ENCODE results near the gene DGUOK.
A peak's percentile ranks its signal among the peaks of the same experiment; 100 is the strongest.
"Not testable (repeated sequence)": the region's sequence is repeated elsewhere in the genome, so short reads cannot be mapped to it uniquely, and the experiment has no call there.

Gene DGUOK

DNA sequence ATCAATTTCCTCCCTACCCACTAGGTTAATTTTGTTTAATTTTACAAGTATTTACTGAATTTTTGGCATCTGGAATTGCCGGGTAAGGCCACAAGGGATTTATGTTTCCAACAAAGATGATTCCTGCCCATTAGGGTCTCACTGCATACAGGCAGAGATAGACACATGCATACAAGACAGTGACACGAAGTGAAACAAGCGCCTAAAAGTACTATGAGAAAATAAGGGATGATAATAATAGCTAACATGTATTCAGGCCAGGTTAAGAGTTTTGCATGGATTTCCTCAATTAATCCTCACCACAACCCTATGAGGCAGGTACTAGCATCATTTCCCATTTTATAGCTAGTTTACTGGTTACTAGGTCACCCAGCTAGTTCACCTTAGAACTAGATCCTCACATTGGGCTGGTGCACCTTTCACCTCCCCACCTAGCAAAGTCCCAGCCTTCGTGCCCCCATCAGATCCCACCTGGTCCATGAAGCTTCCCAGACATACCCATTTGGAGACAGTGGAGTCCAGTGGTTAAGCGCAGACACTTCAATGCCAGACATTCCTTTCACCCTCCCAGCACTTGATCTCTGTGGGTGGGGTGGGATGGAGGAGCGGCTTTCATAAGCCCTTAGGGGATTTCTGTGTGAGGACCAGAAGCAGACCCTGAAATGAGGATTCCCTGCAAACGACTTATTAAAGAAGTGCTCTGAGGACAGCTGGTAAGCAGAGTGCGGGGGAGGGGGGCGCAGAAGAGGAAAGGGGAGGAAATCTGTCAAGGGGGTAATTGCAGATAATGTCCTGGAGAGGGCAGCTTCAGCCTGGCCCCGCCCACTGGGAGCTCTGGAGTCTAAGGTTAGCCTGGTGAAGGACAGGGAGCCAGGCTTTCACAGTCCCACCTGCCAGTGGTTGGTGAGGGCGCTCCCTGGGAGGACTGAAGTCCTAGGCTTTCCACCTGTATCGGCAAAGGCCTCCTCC is 5.8 kb upstream of the DGUOK start:
- DNase-seq (ENCODE audit: low read depth in 2 of 3, low spot score in 2 of 3): no peak

DNA sequence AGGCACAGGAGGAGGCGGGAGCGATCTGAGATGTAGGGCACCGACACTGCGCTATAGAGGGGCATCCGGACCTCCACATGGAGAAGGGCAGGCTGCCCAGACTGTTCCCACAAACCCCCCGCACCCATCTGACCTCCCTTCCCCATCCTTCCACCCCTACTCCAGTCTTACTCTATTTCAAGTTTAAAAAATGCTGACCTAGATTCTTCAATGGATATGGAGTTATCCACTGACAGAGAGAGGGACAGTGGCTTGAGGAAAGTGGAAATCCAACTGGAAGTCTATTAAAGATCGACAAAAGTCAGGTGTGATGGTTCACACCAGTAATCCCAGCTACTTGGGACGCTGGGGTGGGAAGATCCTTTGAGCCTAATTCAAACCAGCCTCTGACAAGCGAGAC is 5.1 kb upstream of the DGUOK start:
- DNase-seq (ENCODE audit: low read depth in 2 of 3, low spot score in 2 of 3): no peak

DNA sequence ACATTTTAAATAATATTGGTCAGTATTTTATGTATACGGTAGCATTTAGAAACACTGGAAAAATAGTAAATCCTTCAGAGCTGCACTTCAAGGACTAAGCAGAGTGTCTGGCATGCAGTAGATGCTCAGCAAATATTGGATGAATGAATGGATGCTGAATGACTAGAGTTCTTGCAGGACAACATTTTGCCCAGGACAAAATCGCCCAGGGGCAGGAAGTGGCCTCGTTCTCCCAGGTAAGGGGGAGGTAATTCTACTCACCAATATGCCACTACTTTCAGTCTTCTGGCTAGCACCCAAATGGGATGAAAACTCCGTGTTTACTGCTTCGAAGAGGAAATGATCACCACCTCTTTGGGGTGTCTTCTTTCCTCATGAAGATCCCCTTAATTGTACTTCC is 4.0 kb upstream of the DGUOK start:
- DNase-seq (ENCODE audit: low read depth in 2 of 3, low spot score in 2 of 3): no peak

DNA sequence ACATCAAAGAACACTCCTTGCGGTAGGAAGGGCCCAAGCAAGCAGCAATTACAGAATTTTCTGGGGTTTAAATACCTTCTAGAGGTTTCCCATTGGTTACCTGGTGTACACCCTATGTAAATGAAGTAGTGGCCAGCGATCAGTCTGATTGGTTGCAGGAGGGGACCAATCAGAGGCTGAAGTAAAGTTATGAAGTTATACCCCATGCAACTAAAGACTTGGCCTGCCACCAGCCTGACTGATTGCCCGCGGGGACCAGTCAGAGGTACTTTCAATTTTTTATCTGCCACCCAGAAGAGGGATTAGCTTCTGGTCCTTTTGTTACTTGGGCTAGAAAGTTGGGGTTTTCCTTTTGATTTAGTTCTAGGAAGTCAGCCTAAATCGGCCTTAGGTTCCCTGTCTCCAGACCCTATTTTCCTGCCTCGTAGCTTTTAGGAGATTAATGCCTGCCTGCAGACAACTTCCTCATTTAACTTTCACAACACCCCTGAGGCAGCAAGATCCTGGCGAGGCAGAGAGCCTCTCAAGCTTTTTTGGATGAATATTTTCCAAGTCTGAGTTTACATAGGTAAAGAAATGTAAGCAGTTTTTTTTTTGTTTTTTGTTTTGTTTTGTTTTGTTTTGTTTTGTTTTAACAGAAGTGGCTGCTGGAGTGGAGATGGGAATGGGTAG is 1.5 kb upstream of the DGUOK start:
- no peak for DNase-seq (ENCODE audit: low read depth in 2 of 3, low spot score in 2 of 3)

DNA sequence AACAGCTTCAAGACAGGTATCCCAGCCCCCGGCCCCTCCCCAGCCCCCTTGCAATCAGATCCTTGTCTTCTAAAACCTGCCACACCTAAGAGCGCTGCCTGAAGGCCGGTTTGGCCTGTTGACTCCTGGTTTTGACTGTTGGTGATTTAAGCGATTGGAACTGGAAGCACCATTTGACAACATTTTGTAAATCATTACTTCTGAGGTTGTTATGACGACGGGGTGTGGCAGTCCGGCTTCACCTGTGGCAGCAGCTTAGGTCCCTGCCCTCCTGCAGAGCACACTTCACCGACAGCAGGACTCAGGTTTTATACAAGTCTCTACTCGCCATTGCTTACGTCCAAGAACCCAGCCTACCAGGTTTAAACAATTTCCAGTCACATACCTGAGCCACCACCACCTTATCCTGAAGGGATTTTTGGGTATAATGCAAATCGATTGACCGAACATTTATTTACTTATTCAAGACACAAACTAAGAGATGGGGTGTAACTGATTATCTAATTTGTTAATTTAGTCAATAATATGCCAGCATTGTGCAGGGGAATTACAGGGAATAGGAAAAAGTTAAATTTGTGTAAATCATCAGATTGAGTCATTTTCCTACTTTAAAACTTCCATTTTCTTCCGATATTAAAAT is 707 bp upstream of the DGUOK start:
- DNase-seq (ENCODE audit: low read depth in 2 of 3, low spot score in 2 of 3): no peak

DNA sequence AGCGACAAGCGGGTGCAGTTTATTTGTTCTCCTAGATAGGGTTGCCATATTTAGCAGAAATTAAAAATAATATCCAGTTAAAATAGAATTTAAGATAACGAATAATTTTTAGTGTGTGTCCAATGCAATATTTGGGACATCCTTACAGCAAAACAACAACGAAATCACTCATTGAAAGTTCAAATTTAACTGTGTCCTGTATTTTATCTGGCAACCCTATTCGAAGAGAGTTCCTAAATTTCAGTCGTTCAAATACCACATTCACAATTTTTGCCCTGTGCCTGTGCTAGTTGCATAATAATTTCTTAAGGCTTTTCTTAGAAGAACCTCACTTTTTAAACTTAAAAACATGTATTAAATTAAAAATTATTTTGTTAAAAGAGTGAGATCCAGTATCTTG is 664 bp downstream of the DGUOK start:
- no peak for DNase-seq (ENCODE audit: low read depth in 2 of 3, low spot score in 2 of 3)

DNA sequence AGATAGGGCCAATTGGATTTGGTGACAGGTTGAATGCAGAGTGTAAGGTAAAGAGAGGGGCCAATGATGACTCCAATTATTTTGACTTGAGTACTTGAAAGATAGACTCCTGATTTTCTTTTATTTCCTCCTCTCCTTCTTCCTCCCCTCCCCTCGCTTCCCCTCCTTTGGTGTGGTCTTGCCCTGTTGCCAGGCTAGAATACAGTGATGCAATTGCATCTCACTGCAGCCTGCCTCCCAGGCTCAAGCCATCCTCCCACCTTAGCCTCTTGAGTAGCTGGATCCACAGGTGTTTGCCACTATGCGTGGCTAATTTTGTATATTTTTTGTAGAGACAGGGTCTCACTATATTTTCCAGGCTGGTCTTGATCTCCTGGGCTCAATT is 2.3 kb downstream of the DGUOK start:
- no peak for DNase-seq (ENCODE audit: low read depth in 2 of 3, low spot score in 2 of 3)

DNA sequence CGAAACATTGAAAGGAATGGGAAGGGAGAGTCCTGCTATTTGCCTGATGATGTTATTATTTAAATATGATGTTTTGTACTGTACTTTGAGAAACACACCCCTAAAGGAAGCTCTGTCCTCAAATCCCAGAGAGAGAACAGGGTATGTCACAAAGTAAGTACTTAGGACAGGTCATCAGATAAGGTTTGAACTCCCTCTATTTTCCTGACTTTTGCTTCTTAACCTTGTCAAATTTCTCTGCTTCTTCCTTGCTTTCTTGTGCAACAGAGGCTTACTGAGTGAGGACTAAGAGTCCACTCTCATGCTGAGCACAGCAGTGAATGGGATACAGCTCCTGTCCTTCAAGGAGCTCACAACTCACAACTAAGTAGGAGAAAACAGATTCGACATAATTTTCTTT is 3.7 kb downstream of the DGUOK start:
- DNase-seq (ENCODE audit: low read depth in 2 of 3, low spot score in 2 of 3): no peak

DNA sequence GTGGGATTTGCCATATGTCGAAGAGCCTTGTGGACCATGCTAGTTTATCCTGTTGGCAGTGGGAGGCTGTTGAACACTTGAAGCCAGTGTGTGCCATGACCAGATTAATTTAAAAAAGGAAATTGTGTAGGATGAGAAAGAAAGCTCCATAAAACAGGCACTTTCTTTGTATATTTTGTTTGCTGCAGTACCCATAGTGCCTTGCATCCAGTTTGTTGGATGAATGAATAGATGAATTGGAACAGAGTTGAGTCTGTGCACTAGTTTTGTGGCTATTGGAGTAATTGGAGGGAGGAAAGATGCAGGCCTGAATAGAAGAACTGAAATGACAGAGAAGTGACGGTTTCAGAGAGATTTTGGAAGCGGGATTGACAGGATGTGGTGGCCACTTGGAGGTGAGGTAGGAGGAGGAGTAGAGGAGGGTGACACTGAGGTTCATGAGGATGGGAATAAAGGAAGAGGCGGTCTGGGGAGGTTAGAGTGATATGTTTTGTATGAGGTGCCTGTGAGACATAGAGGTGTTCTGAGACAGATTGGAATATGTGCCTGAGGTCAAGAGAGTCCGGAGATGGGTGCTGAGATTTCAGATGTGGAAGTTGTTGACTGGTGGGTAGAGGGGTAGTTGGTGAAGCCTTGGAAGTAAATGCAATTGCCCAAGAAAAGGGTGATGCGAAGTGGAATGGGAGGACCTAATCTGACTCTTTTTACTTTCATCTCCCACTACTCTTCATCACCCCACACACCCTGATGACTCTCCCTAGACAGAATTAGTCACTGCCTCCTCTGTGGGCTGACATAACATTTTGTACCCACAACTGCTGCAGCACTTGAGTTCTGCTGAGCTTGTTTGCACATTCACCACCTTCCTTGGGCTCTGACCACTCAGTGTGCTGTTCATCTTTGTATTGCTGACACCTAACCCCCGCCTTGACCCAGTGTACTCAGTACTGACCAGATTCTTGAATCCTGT is 5.1 kb downstream of the DGUOK start:
- no peak for DNase-seq (ENCODE audit: low read depth in 2 of 3, low spot score in 2 of 3)

DNA sequence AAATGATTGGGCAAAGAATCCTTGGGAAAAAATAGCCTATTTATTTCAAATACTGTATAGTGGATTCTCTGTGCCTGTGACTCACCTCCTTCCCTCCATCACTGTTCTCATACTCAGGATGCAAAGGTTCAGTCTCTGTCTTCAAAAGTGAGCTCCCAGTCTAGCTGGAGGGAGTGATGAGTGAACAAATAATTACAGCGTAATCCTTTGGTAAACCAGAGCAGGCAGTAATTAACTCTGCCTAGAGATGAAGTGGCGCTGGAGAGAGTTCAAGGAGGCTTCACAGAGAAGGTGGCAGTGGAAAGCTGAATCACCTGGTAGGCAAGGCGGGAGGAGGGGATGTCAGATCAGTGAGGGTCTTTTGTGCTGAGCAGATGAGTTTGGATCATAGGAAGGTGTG is 6.5 kb downstream of the DGUOK start:
- no peak for DNase-seq (ENCODE audit: low read depth in 2 of 3, low spot score in 2 of 3)

DNA sequence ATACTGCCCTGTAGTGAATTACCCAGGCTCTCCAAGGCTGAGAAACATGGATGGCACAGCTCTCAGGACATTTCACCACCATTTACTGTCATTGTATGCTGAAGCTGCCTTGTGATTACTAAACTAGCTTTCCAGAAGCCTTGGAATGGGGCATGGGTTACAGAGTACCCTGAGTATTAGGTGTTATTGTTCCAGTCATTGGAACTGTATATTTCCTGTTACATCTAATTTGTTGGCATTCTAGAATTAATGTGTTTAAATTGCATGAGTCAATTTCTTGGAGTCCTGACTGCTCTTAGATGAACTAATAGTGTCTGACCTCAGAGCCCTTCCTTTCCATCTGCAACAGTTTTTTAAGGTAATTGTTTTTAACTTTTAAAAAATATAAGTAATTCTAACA is 9.0 kb downstream of the DGUOK start:
- no peak for DNase-seq (ENCODE audit: low read depth in 2 of 3, low spot score in 2 of 3)

DNA sequence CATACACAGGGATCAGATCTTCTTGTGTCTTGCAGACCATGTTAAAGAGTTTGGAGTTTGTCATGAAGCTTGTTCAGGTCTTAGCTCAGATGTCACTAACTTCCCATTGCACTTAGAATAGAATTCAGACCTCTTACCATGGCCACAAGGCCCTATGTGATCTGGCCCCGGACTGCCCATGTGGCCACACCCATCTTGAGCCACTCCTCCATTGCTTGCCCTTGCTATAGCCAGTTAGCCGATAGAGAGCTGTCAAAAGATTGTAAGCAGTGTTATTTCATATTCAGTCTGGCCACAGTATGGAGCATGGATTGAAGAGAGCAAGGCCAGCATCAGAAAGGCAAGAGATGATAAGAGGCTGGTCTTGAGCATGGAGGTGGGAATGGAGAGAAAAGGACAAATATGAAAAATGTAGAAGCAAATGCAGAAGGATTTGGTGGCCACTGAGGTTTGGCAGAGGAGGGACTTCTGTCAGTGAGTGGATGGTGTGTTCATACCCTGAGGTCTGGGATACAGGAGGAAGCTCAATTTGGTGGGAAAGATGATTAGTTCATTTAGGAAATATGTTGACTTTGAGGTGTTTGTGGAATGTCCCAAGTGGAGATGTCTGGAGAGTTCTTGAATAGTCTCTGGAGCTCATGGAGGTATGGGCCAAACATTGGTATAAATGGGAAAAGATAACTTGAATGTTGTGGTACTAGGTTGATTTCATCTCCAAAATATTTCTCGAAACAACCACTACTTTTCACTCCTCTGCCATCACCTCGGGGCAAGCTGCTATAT is 10.6 kb downstream of the DGUOK start:
- DNase-seq (ENCODE audit: low read depth in 2 of 3, low spot score in 2 of 3): no peak

DNA sequence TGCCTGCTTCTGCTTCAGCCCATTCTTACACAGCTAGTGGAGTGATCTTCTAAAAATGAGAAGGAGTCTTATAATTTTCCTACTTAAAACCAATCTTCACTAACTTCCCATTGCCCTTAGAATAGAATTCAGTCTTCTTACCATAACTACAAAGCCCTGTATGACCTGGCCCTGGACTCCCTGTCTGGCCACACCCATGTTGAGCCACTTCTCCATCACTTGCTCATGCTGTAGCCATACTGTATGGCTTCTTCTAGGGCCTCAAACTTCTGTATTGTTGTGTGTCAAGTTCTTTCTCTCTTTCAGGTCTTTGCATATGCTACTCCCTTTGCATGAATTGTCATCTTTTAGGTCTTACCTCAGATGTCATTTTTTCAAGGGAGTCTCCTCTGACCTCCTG is 11.2 kb downstream of the DGUOK start:
- no peak for DNase-seq (ENCODE audit: low read depth in 2 of 3, low spot score in 2 of 3)

DNA sequence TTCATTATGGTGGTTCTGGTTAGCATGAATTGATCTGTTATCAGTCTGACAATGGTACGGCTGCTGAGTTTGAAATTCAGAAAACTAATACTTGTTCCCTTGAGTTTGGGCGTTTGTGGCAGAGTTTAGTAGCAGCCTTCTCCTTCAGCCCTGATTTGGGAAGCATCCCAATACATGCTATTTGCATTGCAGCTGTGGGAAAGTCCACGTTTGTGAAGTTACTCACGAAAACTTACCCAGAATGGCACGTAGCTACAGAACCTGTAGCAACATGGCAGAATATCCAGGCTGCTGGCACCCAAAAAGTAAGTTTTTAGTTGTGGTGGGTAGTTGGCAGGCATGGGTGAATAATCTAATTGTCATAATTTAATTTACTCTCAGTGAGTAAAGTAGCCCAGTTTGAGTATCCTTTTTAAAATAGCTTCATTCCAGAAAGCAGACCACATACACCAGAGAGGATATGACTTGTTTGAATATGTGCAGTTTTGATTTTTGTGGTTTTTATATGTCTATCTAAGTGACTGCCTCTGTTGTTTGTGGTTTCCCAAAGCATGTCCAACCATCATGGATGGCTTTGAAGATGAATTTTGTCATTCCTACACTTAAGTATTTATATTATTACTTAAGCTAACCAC is 12.2 kb downstream of the DGUOK start:
- DNase-seq (ENCODE audit: low read depth in 2 of 3, low spot score in 2 of 3): no peak

DNA sequence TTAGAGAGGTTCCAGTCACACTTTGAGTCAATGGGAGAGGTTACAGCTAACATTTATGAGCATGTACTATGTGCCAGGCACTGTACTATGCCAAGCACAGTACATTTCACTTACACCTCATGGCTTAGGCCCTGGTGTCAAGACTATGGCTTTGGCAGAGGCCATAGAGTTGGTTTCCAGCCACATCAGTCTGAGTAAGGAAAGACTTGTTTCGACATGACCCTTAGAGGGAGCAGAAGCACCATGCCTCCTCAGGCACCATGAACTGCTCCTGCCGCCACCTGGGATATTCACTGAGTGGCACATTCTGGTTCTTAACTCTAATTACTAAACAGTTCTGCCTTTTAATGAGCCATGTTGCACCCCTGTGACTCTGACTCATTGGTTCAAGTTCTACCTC is 12.7 kb downstream of the DGUOK start:
- no peak for DNase-seq (ENCODE audit: low read depth in 2 of 3, low spot score in 2 of 3)

DNA sequence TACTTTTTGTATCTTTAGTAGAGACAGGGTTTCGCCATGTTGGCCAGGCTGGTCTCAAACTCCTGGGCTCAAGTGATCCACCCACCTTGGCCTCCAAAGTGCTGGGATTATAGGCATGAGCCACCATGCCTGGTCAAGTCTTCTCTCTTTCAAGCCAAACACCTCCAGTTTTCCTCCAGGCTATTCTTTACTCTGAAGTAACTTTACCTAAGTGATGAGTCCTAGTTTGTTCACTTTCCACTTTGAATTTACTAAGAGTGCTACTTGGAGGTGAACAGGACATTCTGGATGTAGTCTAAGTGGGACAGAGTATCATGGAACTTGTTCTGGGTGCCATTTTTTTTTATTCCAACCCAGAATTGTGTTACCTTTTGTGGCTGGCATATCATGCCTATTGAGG is 13.4 kb downstream of the DGUOK start:
- DNase-seq (ENCODE audit: low read depth in 2 of 3, low spot score in 2 of 3): not testable (repeated sequence)

DNA sequence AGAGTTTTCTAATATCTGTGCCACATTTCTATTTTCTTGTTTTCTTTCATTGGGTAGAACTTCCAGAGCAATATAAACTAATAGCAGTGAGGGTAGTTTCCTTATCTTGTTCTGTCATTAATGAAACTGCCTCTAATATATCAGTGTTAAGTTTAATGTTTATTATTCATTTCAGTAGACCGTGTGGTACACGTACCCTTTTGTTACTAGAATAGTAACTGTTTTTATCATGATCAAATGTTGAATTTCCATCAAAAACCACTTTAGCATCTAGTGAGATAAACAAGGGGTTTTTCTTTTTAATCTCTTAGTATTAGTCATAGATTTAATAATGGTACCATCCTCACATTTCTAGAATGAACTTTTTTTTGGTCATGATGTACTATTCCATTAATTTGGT is 16.0 kb downstream of the DGUOK start:
- DNase-seq (ENCODE audit: low read depth in 2 of 3, low spot score in 2 of 3): no peak

DNA sequence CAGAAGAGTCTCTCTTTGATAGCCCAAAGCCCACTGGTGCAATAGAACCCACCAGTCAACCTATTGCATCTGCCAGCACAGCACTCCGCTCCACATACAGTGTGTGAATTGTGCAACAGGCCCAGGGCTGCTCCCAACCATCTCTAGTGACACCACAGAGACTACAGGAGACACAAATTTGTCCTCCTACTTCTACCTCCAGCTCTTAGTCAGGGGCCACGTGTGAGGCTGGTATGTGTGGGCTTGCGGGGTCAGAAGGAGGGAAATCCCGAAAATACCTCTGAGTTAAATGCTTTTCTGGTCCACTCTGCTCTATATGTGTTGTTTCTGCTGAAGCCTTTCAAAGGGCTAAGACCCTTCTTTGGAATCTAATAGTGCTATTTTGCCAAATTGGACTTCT is 18.0 kb downstream of the DGUOK start:
- peak in 1 of 3 experiments; percentile 24 for DNase-seq (ENCODE audit: low read depth in 2 of 3, low spot score in 2 of 3)

DNA sequence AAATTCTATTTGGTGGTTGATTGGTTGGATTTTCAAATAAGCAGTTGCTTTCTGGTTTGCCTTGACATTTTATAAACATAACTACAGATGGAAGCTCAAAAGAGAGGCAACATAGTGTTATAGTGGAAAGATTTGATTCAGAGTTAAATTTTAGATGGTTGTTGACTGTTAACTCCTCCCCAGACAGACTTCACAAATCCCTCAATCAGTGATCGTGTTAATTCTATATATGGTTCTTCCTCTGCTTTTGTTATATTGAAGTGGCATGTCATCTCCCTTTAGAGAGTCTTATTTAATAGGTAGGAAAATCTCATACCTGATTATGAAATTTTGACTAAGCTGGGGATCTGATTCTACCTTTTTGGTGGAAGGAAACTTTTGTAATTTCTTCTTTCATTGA is 19.5 kb downstream of the DGUOK start:
- no peak for DNase-seq (ENCODE audit: low read depth in 2 of 3, low spot score in 2 of 3)

DNA sequence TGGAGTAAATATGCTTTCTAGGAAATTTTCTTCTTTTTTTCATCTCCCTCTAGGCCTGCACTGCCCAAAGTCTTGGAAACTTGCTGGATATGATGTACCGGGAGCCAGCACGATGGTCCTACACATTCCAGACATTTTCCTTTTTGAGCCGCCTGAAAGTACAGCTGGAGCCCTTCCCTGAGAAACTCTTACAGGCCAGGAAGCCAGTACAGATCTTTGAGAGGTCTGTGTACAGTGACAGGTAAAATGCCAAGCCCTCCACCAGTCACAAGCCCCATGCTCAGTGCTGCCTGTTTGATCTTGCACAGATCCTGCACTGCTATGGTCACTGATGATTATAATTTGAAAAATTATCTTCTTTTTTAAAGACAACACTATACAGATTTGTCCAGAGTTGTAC is 20.0 kb downstream of the DGUOK start:
- no peak for DNase-seq (ENCODE audit: low read depth in 2 of 3, low spot score in 2 of 3)
